ENCODE results near the gene PRKAR1B.

The PRKAR1B gene

GRCh38 chr7:534075-534474 lies 193.0 kb downstream of the PRKAR1B start:
- DNase-seq, result no peak

DNA sequence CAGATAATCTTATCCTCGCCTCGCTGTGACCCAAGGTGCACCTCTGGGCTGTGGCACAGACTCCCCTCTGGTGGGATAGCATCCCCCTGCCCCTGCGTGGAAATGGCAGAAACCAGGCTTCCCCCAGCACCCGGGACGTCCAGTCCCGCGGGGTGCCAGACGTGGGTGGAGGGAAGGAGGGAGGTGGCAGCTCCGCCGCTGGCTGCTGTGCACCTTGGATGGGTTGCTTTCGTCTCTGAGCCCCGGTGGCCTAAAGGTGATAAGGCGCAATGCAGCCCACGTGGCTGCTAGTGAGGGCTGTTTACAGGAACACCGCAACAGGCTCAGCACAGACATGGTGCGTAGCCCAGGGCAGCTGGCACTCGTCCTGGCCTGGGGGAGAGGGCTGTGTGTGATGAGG lies 193.8 kb downstream of the PRKAR1B start:
- DNase-seq, result no peak

DNA sequence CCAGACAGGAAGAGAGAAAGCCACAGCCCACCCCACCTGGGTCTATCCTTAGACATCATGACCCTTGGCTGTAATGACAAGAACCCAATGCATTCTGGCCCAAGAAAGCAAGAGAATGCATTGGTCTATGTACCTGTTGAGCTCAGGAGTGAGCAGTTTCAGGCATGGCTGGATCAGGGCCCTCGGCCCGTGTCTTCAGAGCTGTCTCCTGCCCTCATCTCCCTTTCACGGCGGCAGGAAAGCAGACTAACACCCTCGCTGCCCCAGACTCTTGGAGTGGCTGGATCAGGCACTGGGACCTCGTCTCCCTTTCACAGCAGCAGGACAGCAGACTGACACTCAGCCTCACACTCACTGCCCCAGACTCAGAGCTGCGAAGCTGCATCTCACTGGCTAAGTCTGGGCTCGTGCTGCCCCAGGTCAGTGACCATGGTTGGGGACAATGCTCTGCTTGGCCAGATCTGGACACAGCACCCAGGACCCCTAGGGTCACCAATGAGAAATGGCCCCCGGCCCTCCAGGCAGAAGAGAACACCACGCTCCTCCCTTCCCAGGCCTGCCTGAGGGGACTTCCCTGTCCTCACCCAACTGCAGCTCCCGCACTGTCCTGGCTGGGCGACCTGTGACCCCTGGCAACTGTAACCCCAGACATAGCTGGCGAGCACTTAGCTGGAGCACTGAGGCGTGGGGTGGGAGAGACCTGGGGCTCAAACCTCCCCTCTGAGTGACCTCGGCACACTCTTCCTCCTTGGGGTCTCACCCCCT lies 194.5 kb downstream of the PRKAR1B start:
- no peak for DNase-seq

DNA sequence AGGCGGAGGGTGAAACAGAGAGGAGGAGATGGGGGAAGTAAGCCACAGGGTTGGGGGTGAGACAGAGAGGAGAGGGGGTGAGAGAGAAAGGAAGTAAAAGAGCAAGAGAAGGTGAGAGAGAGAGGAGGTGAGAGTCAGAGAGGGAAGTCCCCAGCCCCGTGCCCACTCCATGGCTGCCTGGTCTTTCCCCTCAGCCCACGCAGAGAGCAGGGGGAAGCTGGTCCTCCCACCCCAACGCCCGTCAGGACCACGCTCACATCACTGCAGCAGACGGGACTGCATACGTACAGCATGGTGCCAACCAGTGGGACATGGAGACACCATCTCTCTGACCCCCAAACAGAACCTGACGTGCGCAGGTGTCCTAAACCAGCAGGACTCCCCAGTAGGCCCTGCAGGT lies 195.3 kb downstream of the PRKAR1B start:
- DNase-seq, result no peak

GRCh38 chr7:528451-528850 lies 198.6 kb downstream of the PRKAR1B start:
- no peak for DNase-seq

DNA sequence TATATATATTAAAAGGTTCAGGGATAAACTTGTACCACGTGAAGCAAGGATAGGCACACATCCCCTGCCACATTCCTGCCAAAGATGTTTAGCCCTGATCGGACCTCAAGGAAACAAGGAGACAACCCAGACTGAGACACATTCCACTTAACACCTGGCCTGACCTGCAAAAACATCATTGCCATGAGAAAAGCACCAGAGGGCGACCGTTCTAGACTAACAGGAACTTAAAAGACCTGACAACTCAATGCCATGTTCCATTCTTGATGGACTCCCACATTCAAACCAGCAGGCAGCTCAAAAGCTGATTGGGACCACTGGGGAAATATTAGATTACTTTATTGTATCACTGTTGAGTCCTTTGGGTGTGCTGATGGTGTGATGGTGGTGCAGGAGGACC lies 199.4 kb downstream of the PRKAR1B start:
- DNase-seq, result no peak

- DNase-seq, result no peak
Measured at GRCh38 chr7:526460-527034, 200.5 kb downstream of the PRKAR1B start.

DNA sequence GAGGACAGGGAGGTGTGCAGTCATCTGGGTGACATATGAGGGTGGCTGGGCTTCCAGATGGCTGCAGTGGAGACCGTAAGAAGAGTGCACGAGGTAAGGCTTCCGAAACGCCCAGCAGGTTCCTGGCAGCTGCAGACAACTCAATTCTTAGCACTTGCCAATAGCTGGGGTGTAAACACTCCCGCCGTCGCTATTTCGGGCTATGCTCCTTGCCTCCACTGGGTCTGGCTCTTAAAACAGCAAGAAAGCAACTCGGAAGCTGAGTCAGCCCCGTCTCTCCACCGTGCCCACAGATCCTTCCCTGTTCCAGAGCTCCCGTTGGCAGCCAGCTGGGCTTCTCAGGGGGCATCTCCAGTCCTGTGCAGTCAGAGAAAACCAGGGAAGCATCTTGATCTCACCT lies 201.3 kb downstream of the PRKAR1B start:
- no peak for DNase-seq

GRCh38 chr7:524800-525199 lies 202.3 kb downstream of the PRKAR1B start:
- DNase-seq, result no peak

- DNase-seq, result no peak
Measured at GRCh38 chr7:523347-524336, 203.4 kb downstream of the PRKAR1B start.

GRCh38 chr7:522951-523314 lies 204.1 kb downstream of the PRKAR1B start:
- DNase-seq, result no peak

DNA sequence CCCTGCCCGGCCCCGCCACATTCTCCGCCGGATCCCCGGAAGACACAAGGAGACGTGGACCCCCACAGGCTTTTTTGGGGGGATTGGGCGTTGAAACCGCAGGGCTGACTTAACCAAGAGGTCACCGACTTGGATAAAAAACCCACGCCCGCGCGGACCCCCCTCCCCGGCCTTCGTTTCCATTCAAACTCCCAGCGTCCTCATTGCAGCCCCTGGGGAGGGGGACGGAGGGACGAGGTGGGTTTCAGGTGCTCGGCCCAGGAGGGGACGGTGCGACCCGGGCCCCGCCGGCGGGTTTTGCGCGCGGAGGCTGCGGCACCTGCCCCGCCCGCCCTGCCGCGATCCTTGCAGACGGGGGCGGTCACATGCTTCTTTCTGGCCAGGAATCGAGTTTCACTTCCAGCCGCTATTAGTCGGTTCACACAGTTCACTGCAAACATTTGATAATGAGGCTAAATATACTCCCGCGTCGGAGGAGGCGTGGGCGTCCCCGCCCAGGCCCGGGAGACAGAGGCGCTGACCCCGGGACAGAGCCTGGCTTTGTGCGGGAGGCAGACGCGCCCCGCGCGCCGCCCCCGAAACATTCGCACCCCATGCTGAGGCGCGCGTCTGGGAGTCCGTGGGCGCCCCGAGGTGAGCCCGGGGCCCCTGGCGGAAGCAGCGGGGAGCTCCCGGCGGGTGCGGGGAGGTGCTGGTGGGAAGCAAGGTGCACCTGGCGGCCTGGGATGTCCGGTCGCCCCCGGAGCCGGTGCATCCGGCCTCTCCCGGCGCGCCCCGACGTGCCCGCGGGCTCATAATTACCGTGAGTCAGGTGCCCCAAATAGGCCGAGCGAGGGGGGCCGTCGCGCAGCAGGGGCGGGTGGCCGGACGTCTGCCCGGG lies 204.8 kb downstream of the PRKAR1B start:
- no peak for DNase-seq

DNA sequence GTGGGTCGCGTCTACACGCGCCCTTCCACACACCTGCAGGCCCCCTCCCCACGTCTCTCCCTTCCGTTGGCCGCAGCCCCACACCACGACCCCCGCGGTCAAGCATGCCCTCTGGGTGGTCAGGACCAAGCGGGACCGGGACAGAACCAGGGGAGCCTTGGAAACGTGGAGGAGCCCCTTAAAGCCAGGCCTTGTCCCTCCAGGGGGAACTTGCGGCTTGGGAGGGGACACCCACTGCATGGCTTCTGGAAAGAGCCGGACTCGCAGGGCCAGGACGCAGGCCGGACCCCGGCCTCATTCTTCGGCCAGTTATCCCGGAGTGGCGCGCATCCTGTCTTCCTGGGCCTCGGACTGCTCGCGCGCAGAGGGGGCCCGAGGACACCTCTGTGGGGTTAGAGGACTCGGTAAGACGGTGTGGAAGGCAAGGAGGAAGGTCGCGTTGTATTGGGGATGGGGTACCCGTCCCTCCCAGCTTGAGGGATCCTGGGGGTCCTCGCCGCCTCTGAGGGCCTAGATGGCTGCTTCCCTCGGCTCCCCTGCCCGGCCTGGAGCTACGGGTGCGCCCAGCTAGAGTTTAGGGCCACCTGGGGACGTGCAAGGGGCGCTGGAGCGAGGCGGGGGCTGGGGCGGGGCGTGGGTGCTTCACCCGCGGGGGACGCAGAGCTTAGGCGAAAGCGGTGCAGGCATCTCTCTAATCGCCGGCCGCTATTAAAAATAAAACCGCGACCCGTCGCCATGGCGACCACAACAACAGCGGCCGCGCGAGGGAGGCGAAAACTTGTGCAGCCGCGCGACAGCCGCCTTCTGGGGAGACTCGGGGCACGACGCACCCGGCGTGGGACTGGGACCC lies 205.6 kb downstream of the PRKAR1B start:
- no peak for DNase-seq

DNA sequence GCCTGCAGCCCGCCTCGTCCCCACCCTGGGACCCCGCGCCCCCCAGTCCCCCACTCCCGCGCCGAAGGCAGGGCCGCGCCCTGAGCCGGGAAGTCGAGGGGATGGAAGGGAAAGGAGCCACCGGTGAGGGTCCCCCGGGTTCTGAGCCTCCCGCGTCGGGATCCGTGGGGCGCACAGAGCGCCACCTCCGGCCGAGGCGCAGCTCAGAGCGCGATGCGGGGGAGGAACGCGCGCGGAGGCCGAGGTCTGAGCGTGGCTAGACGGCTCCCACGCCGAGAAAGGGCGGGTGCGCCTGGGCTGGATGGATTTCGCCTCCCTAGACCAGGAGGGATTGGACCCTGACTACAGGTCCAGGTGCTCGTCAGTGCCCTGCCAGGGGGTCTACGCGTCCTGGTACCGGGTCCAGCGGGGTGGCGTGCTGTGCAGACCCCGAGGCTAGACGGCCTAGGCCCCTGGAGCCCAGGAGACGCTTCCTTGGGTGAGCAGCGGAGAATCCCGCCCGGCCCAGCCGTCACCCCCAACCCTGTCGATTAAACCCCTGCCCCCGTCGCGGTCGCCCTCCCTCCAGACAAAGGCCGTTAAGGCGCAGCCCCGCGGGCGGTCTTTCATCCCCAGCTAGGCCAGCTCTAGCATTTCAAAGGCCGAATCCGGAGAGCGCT lies 206.4 kb downstream of the PRKAR1B start:
- DNase-seq, result no peak

DNA sequence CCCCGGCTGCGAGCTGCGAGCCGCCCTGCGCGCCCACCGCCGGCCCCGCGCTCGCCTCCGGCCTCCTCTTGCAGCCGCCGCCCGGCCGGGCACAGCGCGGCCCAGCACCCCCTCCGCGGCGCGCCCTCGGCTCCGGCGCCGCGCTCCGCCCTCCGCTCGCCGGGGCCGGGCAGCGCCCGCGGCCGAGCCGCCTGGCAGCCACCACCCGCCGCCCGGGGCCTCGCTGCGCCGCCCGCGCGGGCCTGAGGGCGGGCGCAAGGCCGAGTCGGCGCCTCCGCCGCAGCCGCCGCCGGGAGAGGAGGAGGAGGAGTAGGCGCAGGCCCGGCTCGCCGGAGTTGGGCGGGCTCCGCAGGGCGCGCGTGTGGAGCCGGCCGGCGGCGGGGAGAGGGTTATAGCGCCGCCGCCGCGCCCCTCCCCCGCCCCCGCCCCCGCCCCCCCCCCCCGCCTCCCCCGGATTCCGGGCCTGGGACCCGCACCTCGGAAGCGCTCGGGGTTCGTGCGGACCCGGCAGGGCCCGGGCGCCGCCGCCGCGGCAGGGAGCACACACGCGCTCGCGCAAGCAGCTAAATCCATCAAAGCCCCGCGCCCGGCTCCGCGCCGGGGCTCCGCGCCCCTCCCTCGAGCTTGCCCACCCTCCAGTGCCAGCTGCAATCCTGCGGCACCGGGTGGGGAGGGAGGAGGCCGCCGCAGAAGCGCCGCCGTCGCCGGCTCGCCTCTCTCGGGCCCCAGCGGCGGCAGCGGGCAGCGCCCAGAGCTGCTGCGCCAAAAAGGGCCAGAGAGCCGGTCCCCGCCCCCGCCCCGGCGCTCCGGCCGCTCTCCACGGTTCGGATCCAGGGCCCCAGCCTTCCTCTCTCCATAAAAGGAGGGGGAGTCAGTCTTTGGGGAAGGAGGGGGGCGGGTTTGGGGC lies 207.3 kb downstream of the PRKAR1B start, which contains the start of gene PDGFA:
Gene PDGFA (minus strand): TSS at position 363 of the 907 bp plus-strand sequence. CDS start 845 bp downstream, outside the sequence.
- no peak for DNase-seq

DNA sequence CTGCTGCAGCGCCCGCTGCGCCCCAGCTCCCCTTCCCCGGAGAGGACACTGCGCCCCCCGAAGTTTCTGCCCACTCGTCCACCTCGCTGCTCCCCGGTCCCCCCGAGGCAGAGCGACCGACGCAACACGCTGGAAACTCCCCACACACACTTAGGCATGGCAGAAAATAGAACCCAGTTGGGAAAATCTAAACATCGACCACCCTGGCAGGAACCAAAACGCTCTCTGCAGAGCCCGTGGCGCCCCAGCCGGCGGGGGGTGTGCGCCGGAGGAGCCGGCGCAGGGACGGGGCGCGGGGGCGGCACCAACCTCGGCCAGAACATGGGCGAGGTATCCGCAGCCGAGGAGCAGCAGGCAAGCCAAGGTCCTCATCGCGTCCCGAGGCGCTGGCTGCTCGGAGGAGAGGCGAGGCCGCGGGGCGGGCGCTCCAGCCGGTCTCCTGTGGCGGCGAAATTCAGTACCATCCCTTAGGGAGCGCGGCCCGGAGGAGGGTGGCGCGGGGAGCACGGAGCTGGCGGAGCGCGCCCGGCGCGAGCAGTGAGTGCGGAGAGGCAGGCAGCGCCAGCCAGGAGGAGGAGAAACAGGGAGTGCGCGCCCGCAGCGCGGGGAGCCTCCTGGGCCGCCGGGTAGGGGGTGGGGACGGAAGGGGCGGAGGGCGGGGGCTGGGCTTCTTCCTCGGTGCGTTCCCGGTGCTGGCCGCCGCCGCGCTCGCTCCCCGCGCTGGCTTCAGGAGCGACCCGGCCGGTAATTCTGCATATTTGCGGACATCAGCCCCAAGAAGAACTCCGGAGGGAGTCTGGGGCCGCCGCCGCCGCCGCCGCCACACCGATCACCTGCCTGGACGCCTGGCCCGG lies 208.2 kb downstream of the PRKAR1B start:
- DNase-seq, result peak; percentile 43

DNA sequence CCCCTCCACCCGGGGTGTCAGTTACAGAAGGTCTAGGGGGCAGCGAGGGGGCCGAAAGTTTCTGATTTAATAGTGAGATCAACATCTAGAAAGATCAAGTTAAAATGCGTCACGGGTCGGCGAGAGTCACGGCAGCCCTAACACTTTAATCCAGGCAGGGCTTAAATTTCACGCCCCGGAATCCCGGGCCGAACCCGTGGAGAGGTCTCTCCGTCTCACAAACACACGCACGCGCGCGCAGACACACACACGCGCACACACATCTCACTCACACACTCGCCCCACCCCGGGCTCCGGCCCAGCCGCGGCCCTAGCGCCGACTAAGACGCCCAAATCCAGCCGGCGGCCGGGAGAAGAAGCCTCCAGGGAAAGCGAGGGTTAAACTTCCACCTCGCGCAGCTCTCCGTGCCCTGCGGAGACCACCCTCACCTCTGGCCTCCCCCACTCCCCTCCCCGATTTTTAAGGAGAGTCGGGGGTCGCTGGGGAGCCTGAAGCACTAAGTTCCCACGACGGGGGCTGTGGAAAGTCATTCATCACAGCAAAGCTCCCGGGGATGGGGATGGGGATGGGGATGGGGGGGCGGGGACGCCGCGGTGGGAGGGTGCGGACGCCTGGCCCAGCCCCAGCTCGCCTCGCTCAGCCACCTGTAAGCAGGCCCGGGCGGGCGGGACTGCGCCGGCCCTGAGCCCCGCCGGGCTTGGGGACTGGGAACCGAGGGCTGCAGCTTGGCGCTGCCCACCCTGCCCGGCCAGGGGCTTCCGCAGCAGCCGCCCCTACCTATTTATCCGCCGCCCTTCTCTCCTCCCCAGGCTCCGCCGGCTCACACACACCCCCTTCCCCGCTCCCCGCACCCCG lies 209.1 kb downstream of the PRKAR1B start:
- DNase-seq, result no peak
